GM21360 (cell line): ENCODE measurements around the gene PRKCQ.
A peak's percentile ranks its signal among the peaks of the same experiment; 100 is the strongest.

ENCODE experiments used
- ATAC-seq: cut with Tn5 transposase; IDR thresholded peaks from one replicate; pipeline ENCODE4 v1.9.1; 2021; ENCODE audit warnings: mild to moderate bottlenecking, moderate library complexity; ENCODE audit not compliant: unreplicated experiment

The PRKCQ gene

GRCh38 chr10:6528198-6528950, 51.7 kb downstream of the PRKCQ start:
- no peak for ATAC-seq

- ATAC-seq = no peak
Measured at GRCh38 chr10:6525599-6526165, 54.4 kb downstream of the PRKCQ start.

- ATAC-seq = no peak
Measured at GRCh38 chr10:6522230-6522629, 57.8 kb downstream of the PRKCQ start.

GRCh38 chr10:6520138-6520537, 59.9 kb downstream of the PRKCQ start:
- ATAC-seq = no peak

GRCh38 chr10:6518791-6519429, 61.2 kb downstream of the PRKCQ start:
- no peak for ATAC-seq

- no peak for ATAC-seq
Measured at GRCh38 chr10:6516929-6517284, 63.2 kb downstream of the PRKCQ start.

GRCh38 chr10:6516281-6516928, 63.7 kb downstream of the PRKCQ start:
- ATAC-seq = no peak

- ATAC-seq = no peak
Measured at GRCh38 chr10:6514844-6515780, 65.0 kb downstream of the PRKCQ start.

- no peak for ATAC-seq
Measured at GRCh38 chr10:6514180-6514579, 65.9 kb downstream of the PRKCQ start.

GRCh38 chr10:6513476-6513875, 66.6 kb downstream of the PRKCQ start:
- no peak for ATAC-seq

GRCh38 chr10:6512182-6512581, 67.9 kb downstream of the PRKCQ start:
- ATAC-seq = no peak

- no peak for ATAC-seq
Measured at GRCh38 chr10:6511347-6511746, 68.7 kb downstream of the PRKCQ start.

- ATAC-seq = peak; percentile 67
Measured at GRCh38 chr10:6507311-6507710, 72.8 kb downstream of the PRKCQ start.

- ATAC-seq = no peak
Measured at GRCh38 chr10:6505300-6505699, 74.8 kb downstream of the PRKCQ start.

- ATAC-seq = no peak
Measured at GRCh38 chr10:6504296-6504695, 75.8 kb downstream of the PRKCQ start.

GRCh38 chr10:6503171-6503570, 76.9 kb downstream of the PRKCQ start:
- ATAC-seq = no peak

- no peak for ATAC-seq
Measured at GRCh38 chr10:6501931-6502330, 78.1 kb downstream of the PRKCQ start.

GRCh38 chr10:6499974-6500373, 80.1 kb downstream of the PRKCQ start:
- no peak for ATAC-seq

- ATAC-seq = no peak
Measured at GRCh38 chr10:6498771-6499170, 81.3 kb downstream of the PRKCQ start.

GRCh38 chr10:6497620-6498019, 82.5 kb downstream of the PRKCQ start:
- no peak for ATAC-seq
